Central memory CD4-positive, alpha-beta T cell (primary cell): ENCODE data around the gene PSMC1.

Experiments used
- DNase-seq: peaks from one replicate; pipeline ENCODE4 v3.0.0; 2022

Gene PSMC1

DNA sequence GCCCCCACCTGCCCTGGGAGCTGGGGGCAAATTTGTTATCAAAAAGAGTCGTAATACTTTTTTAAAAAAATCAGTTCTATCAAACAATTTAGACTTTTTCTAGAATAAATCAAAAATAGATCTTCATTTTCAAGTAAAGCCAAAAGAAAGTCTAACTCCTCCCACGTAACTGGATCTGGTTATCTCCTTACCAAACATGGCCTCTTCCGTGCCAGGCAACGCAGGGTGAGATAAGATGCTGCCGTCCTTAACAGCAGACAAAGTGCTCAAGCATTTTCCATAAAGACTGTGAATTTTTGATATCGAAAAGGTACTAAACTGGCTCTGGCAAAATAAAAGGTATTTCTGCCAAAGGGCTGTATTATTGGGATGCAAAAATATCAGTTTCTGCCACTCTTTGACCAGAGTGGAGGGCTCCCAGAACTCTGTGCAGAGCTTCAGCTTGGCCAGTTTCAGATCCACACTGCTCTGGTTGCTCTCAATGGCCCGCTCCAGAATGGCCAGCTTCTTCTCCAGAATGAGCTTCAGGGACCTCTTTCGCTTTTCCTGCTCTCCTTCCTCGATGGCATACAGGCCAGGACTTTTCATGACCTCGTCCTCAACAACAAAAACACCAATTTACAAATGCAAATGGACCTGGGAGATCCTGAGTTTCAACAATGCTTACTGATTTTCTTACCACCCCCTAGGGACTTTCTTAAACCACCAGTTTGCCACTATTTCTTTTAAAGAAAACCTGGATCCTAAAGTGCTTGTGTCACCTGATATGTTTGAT, 46.4 kb downstream of the PSMC1 start:
- DNase-seq = no peak

DNA sequence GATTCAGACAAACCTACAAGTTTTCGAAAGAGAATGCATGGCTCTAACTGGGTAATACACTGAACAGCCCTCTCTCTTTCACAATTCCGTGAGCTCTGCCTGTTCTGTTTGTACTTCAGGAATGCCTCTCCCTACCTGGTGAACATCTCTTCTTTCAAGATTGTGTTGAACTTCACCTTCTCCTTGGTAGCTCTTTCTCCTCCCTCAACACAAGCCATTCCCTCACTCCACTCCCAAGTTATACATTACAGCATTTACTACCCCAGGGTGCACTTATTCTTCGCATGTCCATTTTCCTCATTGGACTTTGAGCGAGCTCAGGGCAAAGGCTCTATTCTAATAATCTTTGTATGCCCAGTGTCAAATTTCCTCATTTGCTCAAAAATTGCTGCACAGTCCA, 47.1 kb downstream of the PSMC1 start:
- no peak for DNase-seq

- DNase-seq = no peak
These were observed 48.1 kb downstream of the PSMC1 start for GRCh38 chr14:90304502-90304901.

GRCh38 chr14:90305176-90305601, 48.8 kb downstream of the PSMC1 start:
- no peak for DNase-seq

DNA sequence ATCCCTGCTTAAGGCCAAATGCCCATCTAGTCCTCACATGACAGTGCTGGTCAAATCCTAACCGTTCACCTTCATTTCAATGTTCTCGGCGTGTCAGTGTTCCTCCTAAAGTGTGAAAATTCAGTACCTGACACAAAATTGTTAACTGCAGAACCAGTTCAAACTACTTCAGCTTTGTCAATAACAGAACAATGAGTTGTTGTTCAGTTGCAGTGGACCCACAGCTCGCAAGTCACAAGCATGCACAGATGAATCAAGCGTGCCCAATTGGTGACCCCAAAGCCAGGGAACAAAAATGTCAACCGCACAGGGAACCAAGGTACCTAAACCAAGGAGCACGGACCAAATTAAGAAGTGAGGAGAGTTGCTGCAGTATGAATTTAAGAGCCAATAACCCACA, 52.2 kb downstream of the PSMC1 start:
- no peak for DNase-seq

DNA sequence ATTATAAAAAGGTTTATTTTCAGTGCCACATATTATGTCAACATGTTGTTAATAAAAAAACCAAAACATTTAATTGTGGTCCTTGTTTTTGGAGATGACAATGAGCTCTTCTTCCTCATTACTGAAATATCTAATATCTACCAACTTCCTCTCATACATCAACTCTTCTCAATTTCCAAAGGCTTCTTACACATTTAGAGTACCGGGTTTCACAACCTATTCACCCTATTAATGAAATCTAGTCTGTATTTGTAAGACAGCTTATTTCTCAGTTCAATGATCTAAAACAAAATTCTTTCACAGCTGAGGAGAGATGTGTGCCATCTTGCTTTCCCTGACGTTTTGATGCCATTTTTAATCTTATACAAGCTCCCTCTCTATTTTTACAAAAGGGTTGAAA, 60.9 kb downstream of the PSMC1 start:
- DNase-seq = no peak

GRCh38 chr14:90318016-90318415, 61.7 kb downstream of the PSMC1 start:
- no peak for DNase-seq

- DNase-seq = no peak
These were observed 62.8 kb downstream of the PSMC1 start for GRCh38 chr14:90319173-90319572.

GRCh38 chr14:90319634-90320541, 63.5 kb downstream of the PSMC1 start:
- DNase-seq = no peak

GRCh38 chr14:90321891-90322290, 65.5 kb downstream of the PSMC1 start:
- DNase-seq = no peak
